HG02870 (cell line): ENCODE measurements around the gene NUFIP2.
"Not testable (repeated sequence)": the region's sequence is repeated elsewhere in the genome, so short reads cannot be mapped to it uniquely, and the experiment has no call there.

Source experiments
- ATAC-seq: cut with Tn5 transposase; IDR thresholded peaks from one replicate; pipeline ENCODE4 v1.9.1; 2021; ENCODE audit warnings: mild to moderate bottlenecking, moderate library complexity; ENCODE audit not compliant: unreplicated experiment

The NUFIP2 gene

GRCh38 chr17:29240477-29240876, 53.5 kb downstream of the NUFIP2 start:
- no peak for ATAC-seq

DNA sequence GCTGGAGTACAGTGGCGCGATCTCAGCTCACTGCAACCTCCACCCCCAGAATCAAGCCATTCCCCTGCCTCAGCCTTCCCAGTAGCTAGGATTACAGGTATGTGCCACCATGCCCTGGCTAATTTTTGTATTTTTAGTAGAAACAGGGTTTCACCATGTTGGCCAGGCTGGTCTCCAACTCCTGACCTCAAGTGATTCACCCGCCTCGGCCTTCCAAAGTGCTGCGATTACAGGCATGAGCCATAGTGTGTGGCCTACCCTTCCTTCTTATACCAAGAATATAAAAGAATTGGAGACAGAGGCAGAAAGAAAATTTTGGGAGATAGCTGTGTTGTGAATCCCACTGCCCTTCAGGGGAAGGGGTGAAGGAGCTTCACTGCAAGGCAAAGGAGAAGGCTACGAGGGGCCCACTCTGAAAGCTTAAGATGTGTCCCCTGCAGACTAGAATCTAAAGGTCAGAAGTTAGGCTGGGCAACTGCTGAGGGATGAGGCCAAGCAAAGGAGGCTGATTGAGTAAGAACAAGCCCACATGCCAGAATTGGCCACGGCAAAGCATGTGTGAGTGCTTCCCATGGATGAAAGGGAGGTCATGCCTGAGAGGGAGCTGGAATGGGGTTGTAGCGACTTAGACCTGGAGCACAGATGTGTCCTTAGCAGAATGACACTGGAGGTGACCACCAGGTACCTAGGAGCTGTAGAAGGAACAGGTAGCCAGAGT, 55.7 kb downstream of the NUFIP2 start:
- no peak for ATAC-seq

GRCh38 chr17:29237476-29238132, 56.3 kb downstream of the NUFIP2 start:
- no peak for ATAC-seq

DNA sequence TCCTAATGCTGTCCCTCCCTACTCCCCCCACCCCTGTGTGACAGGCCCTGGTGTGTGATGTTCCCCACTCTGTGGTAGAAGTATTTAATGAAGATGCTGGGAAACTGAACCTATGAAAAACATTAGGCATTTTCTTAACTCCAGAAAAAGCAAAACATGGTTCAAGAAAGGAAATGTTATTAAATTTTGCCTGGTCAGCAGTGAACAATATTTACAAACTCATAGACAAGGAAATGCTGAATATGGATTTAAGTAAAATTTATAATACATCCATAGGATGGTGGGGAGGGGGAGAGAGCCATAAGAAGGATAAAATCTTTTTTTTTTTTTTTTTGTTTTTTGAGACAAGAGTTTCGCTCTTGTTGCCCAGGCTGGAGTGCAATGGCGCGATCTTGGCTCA, 58.0 kb downstream of the NUFIP2 start:
- no peak for ATAC-seq

DNA sequence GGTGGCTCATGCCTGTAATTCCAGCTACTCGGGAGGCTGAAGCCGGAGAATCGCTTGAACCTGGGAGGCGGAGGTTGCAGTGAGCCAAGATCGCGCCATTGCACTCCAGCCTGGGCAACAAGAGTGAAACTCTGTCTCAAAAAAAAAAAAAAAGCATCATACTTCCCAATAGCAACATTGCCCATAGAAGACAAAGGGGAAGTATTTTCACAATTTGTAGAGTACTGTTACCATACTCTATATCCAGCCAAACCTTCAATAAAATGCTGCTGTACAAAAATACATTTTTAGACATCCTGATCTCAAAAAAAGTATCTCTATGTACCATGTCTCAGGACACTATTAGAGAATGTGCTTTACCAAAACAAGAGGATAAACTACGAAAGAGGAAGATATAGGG, 59.0 kb downstream of the NUFIP2 start:
- not testable (repeated sequence) for ATAC-seq

- no peak for ATAC-seq
Observed at GRCh38 chr17:29233301-29233700, 60.6 kb downstream of the NUFIP2 start.

GRCh38 chr17:29225396-29225795, 68.6 kb downstream of the NUFIP2 start:
- no peak for ATAC-seq

- not testable (repeated sequence) for ATAC-seq
Observed at GRCh38 chr17:29221338-29221737, 72.6 kb downstream of the NUFIP2 start.

DNA sequence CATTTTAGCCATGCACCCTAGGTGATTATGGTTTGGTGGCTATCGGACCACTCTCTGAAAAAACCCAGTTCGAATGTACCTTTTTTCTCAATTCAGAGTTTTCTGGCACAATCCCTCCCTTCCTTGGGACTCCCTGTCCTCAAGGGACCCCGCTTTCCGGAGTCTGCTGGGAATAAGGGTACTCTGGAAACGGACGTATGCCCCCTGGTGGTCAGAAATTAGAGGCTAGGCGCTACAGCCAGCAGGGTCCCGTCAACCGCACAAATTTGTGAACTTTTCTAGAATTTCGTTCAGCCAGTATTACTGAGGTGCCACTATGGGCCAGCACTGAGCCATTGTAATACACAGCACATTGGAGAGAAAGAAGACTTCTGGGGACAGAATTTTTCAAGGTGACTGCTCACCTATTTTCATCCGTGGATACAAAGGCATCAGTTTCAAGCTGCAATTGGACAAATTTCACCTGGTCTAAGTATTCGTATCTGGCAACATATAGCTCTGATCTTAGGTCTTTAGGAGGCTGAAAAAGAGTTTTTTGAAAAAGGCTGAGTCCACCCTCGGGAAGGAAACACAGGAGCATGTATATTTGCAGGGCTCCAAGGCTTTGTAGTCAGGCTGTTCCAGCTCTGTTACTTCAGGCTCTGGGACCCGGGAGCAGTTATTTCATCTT, 74.4 kb downstream of the NUFIP2 start:
- no peak for ATAC-seq

DNA sequence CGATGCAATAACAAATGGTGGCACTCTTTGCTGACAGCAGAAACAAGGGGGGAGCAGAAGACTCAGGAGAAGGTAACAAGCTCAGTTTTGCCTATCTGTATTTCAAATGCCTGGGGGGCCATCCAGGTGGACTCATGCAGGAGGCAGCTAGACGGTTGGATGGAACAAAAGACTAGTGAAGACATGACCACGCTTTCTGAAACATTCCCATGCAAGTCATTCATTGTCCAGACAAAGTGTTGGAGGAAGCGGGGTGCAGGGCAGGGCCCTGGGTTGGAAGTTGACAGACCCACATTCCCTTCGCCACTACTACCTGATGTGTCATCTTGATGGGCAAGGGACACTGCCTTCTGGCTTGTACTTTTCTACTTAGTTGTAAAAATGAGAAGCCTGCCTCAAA, 77.1 kb downstream of the NUFIP2 start:
- ATAC-seq: no peak

DNA sequence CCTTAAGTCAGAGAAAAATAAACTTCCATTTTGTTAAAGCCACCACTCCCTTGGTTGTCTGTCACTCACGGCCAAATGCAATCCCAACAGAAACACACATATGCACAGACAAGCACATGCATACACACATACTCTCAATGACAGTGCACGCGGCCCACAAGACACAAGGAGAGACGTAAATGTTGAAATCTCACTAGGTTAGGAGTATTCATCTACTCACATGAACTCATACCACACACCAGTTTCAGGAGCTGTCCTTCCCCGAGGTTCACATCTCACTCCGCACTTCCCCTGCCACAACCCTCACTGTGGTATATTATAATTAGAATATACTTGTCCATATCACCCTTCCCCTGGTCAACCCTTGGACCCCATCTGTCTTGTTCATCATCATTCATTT, 77.8 kb downstream of the NUFIP2 start:
- ATAC-seq: no peak

- ATAC-seq: no peak
Observed at GRCh38 chr17:29215717-29216116, 78.2 kb downstream of the NUFIP2 start.

- no peak for ATAC-seq
Observed at GRCh38 chr17:29215174-29215573, 78.8 kb downstream of the NUFIP2 start.

- no peak for ATAC-seq
Observed at GRCh38 chr17:29214215-29215146, 79.5 kb downstream of the NUFIP2 start.

GRCh38 chr17:29212681-29213121, 81.2 kb downstream of the NUFIP2 start:
- ATAC-seq: no peak

GRCh38 chr17:29212094-29212631, 81.8 kb downstream of the NUFIP2 start:
- ATAC-seq: no peak

GRCh38 chr17:29210879-29211278, 83.1 kb downstream of the NUFIP2 start:
- ATAC-seq: no peak

- ATAC-seq: no peak
Observed at GRCh38 chr17:29209073-29209472, 84.9 kb downstream of the NUFIP2 start.

DNA sequence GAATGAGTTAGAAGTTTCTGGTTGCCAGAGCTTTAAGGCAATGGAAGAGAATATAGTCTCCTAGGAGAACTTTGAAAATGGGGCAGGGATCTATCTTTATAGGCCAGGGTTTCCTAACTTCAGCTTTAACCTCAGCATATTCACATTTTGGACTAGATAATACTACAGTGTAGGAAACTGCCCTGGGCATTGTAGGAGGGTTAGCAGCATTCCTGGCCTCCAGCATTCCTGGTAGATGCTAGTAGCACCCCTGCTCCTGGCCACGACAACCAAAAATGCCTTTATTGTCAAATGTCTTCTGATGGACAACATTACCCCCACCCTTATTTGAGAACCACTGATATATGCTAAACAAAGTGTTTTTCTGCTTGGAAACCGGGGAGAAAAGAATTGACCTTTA, 86.0 kb downstream of the NUFIP2 start:
- ATAC-seq: no peak
